Hematopoietic multipotent progenitor cell treated with erythropoietin and hydrocortisone succinate and interleukin-3 and kit ligand, for 17 days (in vitro differentiated cells): Measurements from ENCODE around the gene CENPVL2.
"Not testable (repeated sequence)": the region's sequence is repeated elsewhere in the genome, so short reads cannot be mapped to it uniquely, and the experiment has no call there.

Experiments
- DNase-seq: peaks from one replicate; pipeline ENCODE4 v3.0.0-alpha.2; 2015; ENCODE audit warnings: low spot score

Gene CENPVL2

GRCh38 chrX:51682720-51683062 is at the start of gene CENPVL2:
TSS of gene CENPVL2 (minus strand) at chrX:51682831. CDS start at chrX:51682831, 0 bp downstream.
- not testable (repeated sequence) for DNase-seq

- no peak for DNase-seq
Observed at GRCh38 chrX:51728202-51728601, 45.6 kb upstream of the CENPVL2 start.

GRCh38 chrX:51712943-51713647 is 30.5 kb upstream of the CENPVL2 start:
- DNase-seq: not testable (repeated sequence)

GRCh38 chrX:51710277-51711164 is 27.9 kb upstream of the CENPVL2 start, which contains the start of gene CENPVL1:
TSS of gene CENPVL1 (plus strand) at chrX:51710512. CDS start at chrX:51710512, 0 bp downstream.
- not testable (repeated sequence) for DNase-seq

- DNase-seq: no peak
Observed at GRCh38 chrX:51697397-51697796, 14.8 kb upstream of the CENPVL2 start.

- DNase-seq: no peak
Observed at GRCh38 chrX:51694254-51694653, 11.6 kb upstream of the CENPVL2 start.

- not testable (repeated sequence) for DNase-seq
Observed at GRCh38 chrX:51681808-51682719, 567 bp downstream of the CENPVL2 start.

GRCh38 chrX:51679689-51680433 is 2.8 kb downstream of the CENPVL2 start:
- DNase-seq: not testable (repeated sequence)

GRCh38 chrX:51665981-51666380 is 16.6 kb downstream of the CENPVL2 start:
- no peak for DNase-seq

- no peak for DNase-seq
Observed at GRCh38 chrX:51643377-51643776, 39.3 kb downstream of the CENPVL2 start.

- no peak for DNase-seq
Observed at GRCh38 chrX:51641421-51642021, 41.1 kb downstream of the CENPVL2 start.

GRCh38 chrX:51636511-51636910 is 46.1 kb downstream of the CENPVL2 start:
- not testable (repeated sequence) for DNase-seq
